Measurements from ENCODE around the gene LCTL. TPM values are rescaled to one million over a fixed set of nuclear protein-coding genes. Genes with fewer than 3 reads are reported as not detected.
A peak's percentile ranks its signal among the peaks of the same experiment; 100 is the strongest.

LCTL gene
- total RNA-seq, 2 donors from 2014 or later: not detected

- H3K4me1 ChIP-seq: peaks cover 0 to 8% of the 10 kb centered on the region in 2 donors
- H3K27me3 ChIP-seq: no peaks in the 10 kb centered on the region
- no peak for TF ChIP-seq CTCF (IDR thresholded peaks at IDR 0.05)
- H3K36me3 ChIP-seq: no peaks in the 10 kb centered on the region
- H3K9me3 ChIP-seq: no peaks in the 10 kb centered on the region
- no peak overlapping the region for H3K4me3 ChIP-seq
- peak; percentile 36 for DNase-seq (ENCODE audit: low spot score)
- no peak overlapping the region for H3K27ac ChIP-seq
Observed at GRCh38 chr15:66563566-66564110, 2.2 kb downstream of the LCTL start.

DNA sequence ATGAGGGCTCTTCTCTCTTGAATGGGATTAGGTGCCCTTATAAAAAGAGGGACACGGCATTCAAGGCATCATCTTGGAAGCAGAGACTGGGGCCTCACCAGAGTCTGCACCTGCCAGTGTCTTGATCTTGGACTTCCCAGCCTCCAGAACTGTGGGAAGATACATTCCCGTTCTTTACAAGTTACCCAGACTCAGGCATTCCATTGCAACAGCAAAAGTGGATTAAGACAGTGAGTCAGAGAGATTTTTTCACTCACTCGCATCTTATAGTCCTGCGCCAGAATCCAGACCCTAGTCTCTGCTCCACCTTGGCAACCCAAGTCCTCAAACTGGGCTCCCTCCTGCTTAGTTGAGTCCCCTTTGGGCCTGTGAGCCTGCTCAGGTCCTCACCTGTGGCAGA lies 2.7 kb downstream of the LCTL start:
- H3K4me1 ChIP-seq: peaks cover 0 to 8% of the 10 kb centered on the region in 2 donors
- no peak overlapping the region for H3K27ac ChIP-seq
- no peaks in the 10 kb centered on the region for H3K36me3 ChIP-seq
- no peak overlapping the region for H3K4me3 ChIP-seq
- no peak for TF ChIP-seq CTCF (IDR thresholded peaks at IDR 0.05)
- peak; percentile 16 for DNase-seq (ENCODE audit: low spot score)
- no peaks in the 10 kb centered on the region for H3K27me3 ChIP-seq
- no peaks in the 10 kb centered on the region for H3K9me3 ChIP-seq

DNA sequence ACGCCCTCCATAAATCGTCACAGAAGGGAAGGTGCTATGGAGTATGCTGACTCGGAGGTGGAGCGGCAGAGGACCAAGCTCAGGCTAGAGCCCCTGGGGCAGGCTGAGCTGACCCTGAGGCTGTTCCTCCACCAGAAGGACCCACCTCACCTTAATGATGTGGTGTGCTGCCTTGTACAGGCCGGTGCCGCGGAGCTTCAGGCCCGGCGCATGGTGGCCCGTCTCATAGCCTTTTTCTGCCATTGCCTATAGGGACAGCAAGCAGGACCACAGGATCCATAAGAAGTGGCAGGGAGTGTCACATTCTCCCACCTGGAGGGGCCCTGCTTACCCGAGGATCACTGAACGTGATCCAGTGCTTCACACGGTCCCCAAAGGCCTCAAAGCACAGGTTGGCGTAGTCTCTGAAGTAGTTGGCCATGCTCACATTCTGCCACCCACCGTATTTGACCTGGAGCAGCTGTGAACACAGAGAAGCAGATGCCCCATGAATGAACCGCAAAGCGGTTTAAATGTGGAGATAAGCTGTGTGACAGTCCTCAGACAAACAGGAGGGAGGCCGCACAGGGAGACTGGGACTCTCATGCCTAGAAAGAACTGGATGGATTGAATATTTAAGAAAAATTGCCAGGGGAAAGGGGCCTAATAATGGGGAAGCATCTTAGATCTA lies 4.8 kb downstream of the LCTL start:
- peak; percentile 43 for DNase-seq (ENCODE audit: low spot score)
- H3K27me3 ChIP-seq: no peaks in the 10 kb centered on the region
- no peak for TF ChIP-seq CTCF (IDR thresholded peaks at IDR 0.05)

DNA sequence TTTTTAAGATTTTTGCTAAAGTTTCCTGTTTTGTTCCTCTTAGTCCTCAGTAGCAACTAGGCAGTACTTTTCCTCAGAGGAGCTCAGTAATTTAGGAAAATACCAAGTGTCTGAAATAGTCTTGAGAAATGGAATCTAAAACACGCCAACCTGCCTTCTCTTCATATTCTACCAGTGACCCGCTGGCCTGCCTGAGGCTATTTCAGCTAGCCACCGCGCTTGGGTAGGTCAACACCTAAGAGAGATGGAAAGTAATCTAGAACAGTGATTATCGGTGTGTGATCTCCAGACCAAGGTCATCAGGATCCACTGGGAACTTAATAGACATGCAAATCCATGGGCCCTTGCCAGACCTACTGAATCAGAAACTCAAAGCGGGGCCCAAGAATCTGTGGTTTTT lies 7.5 kb downstream of the LCTL start:
- no peaks in the 10 kb centered on the region for H3K9me3 ChIP-seq
- no peak overlapping the region for H3K27ac ChIP-seq
- H3K36me3 ChIP-seq: no peaks in the 10 kb centered on the region
- peak; percentile 46 for DNase-seq (ENCODE audit: low spot score)
- no peak overlapping the region for H3K4me3 ChIP-seq
- H3K27me3 ChIP-seq: no peaks in the 10 kb centered on the region
- no peak for TF ChIP-seq CTCF (IDR thresholded peaks at IDR 0.05)
- no peaks in the 10 kb centered on the region for H3K4me1 ChIP-seq

More for the DNA sequence above, 4.8 kb downstream of the LCTL start:
- H3K36me3 ChIP-seq: no peaks in the 10 kb centered on the region
- H3K27ac ChIP-seq: no peak overlapping the region
- no peaks in the 10 kb centered on the region for H3K9me3 ChIP-seq
- no peaks in the 10 kb centered on the region for H3K4me1 ChIP-seq
- no peak overlapping the region for H3K4me3 ChIP-seq

DNA sequence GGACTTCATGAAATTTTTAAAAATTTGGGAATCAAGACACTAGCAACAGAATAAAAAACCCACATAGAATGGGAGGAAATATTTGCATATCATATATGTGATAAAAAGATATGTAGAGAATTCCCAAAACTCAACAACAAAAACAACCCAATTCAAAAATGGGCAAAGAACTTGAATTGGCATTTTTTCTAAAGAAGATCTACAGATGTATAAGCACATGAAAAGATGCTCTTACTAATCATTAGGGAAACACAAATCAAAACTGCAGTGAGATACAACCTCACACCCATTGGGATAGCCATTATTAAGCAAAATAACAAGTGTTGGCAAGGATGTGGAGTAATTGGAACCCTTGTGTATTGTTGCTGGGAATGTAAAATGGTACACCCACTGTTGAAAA lies 10.1 kb downstream of the LCTL start:
- Histone ChIP-seq H3K4me3 (no peak overlapping the region), H3K27ac (no peak overlapping the region), H3K36me3 (no peaks in the 10 kb centered on the region), H3K9me3 (no peaks in the 10 kb centered on the region), H3K27me3 (no peaks in the 10 kb centered on the region), H3K4me1 (no peaks in the 10 kb centered on the region)
- no peak for TF ChIP-seq CTCF (IDR thresholded peaks at IDR 0.05)
- no peak for DNase-seq (ENCODE audit: low spot score)

- no peak for TF ChIP-seq CTCF (IDR thresholded peaks at IDR 0.05)
- Histone ChIP-seq H3K9me3 (no peaks in the 10 kb centered on the region), H3K36me3 (no peaks in the 10 kb centered on the region), H3K27me3 (no peaks in the 10 kb centered on the region), H3K4me3 (no peak overlapping the region), H3K27ac (no peak overlapping the region), H3K4me1 (no peaks in the 10 kb centered on the region)
- DNase-seq (ENCODE audit: low spot score): no peak
Observed at GRCh38 chr15:66545255-66545654, 20.5 kb downstream of the LCTL start.

Measured in right atrium auricular region (tissue), 2 donors.